ENCODE results near the gene SLC22A31. TPM values are rescaled to one million over a fixed set of nuclear protein-coding genes. Genes with fewer than 3 reads are reported as not detected.
"Not testable (repeated sequence)": the region's sequence is repeated elsewhere in the genome, so short reads cannot be mapped to it uniquely, and the experiment has no call there.

The SLC22A31 gene
- total RNA-seq, 5 donors from 2014 or later (not counting 1 experiment from before 2014, with no cell fraction given), result 0.49 to 2.7 (median 1.3) TPM

DNA sequence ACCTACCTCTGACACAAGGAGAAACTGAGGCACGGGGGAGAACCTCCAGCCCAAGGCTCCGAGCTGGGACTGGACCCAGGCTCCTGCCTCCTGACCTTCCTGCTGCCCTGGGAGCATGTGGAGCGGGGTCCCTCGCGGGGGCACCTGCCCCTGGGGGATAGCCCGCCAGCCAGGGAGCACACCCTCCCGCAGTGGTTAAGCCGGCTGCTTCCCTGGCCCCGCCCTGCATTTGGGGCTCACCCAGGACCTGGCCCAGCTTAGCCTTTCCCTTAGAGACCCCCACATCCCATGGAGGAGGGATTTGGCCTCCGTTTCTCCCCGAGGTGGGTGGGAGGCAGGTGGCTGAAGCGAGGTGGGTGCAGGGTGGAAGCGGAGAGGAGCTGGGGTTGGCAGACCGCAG lies 30.6 kb downstream of the SLC22A31 start:
- H3K36me3 ChIP-seq (ENCODE audit: control insufficient read depth in 2 of 2, extremely low read depth in 1 of 2, insufficient read depth in 1 of 2, low read length in 1 of 2), result no peaks in the 10 kb centered on the region
- H3K9me3 Mint-ChIP-seq, result no peaks in the 10 kb centered on the region
- H3K27ac ChIP-seq (ENCODE audit: low read length), result no peak overlapping the region
- peaks cover 0 to 48% of the 10 kb centered on the region in 2 experiments for H3K27me3 ChIP-seq (replicated peaks in 1 of 2; ENCODE audit: control insufficient read depth in 2 of 2, extremely low read depth in 1 of 2, insufficient read depth in 2 of 2, low read length in 1 of 2)
- H3K4me3 ChIP-seq (ENCODE audit: control insufficient read depth in 1 of 2, extremely low read depth in 1 of 2, low read length in 1 of 2), result no peak overlapping the region
- POLR2A ChIA-PET, result no interaction called here
- H3K4me1 ChIP-seq (ENCODE audit: control insufficient read depth in 1 of 2, extremely low read depth in 1 of 2, insufficient read depth in 2 of 2, low read length in 2 of 2), result peaks cover 10 to 37% of the 10 kb centered on the region in 2 experiments
- DNase-seq (no peak), ATAC-seq (replicated peaks in 1 of 4) (no peak)
- 70% methylated on average over 6 of the region's 14 CpGs for WGBS (ENCODE audit: insufficient coverage)
- H3K4me3 Mint-ChIP-seq, result no peak overlapping the region
- H3K36me3 Mint-ChIP-seq, result no peaks in the 10 kb centered on the region
- H3K27ac Mint-ChIP-seq, result no peak overlapping the region
- H3K9me3 ChIP-seq, result no peaks in the 10 kb centered on the region
- H3K27me3 Mint-ChIP-seq, result peaks cover 0 to 3% of the 10 kb centered on the region in 2 donors
- peaks cover 7 to 12% (median 10%) of the 10 kb centered on the region in 3 donors for H3K4me1 Mint-ChIP-seq
- CTCF ChIA-PET, result interaction anchor here in 1 of 2 donors (0.5 kb wide), 1 partner anchor 600 kb away, joined by 5 read pairs; no protein-coding TSS in a partner anchor

DNA sequence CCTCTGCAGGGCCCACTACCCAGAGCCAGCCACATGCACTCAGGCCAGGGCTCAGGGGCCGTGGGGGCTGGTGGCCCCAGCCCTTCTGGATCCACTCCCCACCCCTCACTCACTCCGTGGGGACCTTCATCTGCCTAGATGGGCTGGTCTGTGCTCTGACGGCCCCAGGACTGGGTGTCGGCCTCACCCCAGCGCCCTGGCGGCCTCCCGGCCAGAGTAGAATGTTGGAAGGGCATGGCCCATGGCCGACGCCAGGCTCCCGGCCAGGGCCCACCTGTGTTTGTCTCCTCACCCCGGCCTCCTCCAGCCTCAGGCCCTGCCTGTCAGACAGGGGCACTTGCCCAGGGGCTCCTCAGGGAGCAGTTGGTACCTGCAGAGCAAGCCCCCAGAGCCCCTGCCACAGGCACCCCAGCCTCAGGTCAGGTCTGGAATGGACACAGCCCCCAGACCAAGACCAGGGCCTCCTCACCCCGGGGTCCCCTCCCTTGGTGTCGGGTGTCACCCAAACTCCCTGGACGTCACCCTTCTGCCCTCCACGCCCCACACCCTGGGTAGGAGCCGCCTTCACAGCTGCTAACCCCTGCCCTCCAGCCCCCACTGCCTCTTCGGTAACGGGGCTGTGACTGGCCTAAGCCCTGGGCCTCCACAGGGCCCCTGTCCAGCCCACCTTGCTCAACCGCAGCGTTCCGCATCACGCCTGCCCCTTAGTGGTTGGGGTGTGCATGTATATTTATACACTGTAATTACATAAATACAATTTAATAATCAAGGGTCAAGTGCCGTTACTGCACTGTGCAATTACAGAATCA lies 31.8 kb downstream of the SLC22A31 start:
- H3K36me3 Mint-ChIP-seq, result no peaks in the 10 kb centered on the region
- H3K27me3 Mint-ChIP-seq, result peaks cover 0 to 7% of the 10 kb centered on the region in 2 donors
- Histone ChIP-seq H3K27ac (ENCODE audit: low read length) (no peak overlapping the region), H3K4me1 (ENCODE audit: control insufficient read depth in 1 of 2, extremely low read depth in 1 of 2, insufficient read depth in 2 of 2, low read length in 2 of 2) (peaks cover 10 to 37% of the 10 kb centered on the region in 2 experiments), H3K27me3 (replicated peaks in 1 of 2; ENCODE audit: control insufficient read depth in 2 of 2, extremely low read depth in 1 of 2, insufficient read depth in 2 of 2, low read length in 1 of 2) (peaks cover 0 to 50% of the 10 kb centered on the region in 2 experiments), H3K4me3 (ENCODE audit: control insufficient read depth in 1 of 2, extremely low read depth in 1 of 2, low read length in 1 of 2) (no peak overlapping the region), H3K9me3 (no peaks in the 10 kb centered on the region), H3K36me3 (ENCODE audit: control insufficient read depth in 2 of 2, extremely low read depth in 1 of 2, insufficient read depth in 1 of 2, low read length in 1 of 2) (no peaks in the 10 kb centered on the region)
- no peak overlapping the region for H3K27ac Mint-ChIP-seq
- peaks cover 7 to 12% (median 10%) of the 10 kb centered on the region in 3 donors for H3K4me1 Mint-ChIP-seq
- no peak overlapping the region for H3K4me3 Mint-ChIP-seq
- no peak for DNase-seq
- 90% methylated on average over 13 of the region's 23 CpGs for WGBS (ENCODE audit: insufficient coverage)
- ChIA-PET CTCF (no interaction called here), POLR2A (no interaction called here)
- no peak for ATAC-seq (replicated peaks in 1 of 4)
- H3K9me3 Mint-ChIP-seq, result no peaks in the 10 kb centered on the region

DNA sequence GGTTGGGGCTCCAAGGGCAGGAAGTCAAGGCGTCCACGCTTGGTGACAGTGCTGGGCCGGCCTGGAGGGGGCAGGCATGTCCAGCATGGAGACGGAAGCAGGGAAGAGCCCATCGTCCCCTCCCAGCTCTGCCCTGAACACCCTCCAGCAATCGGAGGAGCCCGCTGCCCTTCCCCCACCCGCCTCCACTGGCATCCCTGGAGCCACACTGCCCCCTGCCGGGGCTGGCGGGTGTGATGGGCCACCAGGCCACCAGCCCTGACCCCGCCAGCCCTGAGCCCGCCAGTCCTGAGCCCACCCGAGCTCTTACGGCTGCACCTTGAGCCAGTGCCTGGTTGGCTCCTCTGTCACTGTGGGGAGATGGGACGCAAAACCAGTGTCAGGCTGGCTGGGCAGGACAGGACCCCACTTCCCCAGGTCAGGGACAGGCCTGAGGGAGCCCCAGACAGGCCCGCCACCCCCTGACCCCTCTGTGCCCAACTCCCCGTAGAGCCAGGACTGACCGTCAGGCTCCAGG lies 32.9 kb downstream of the SLC22A31 start:
- Mint-ChIP-seq H3K27ac (no peak overlapping the region), H3K27me3 (peaks cover 0 to 7% of the 10 kb centered on the region in 2 donors), H3K4me3 (no peak overlapping the region), H3K4me1 (peaks cover 7 to 12% (median 10%) of the 10 kb centered on the region in 3 donors), H3K36me3 (no peaks in the 10 kb centered on the region), H3K9me3 (no peaks in the 10 kb centered on the region)
- ChIA-PET POLR2A (no interaction called here), CTCF (interaction anchor here in 1 of 2 donors (0.7 to 1.0 kb wide), 2 partner anchors 357 to 386 kb away, joined by 3 to 4 read pairs; no protein-coding TSS in a partner anchor)
- Histone ChIP-seq H3K9me3 (no peaks in the 10 kb centered on the region), H3K27ac (ENCODE audit: low read length) (no peak overlapping the region), H3K36me3 (ENCODE audit: control insufficient read depth in 2 of 2, extremely low read depth in 1 of 2, insufficient read depth in 1 of 2, low read length in 1 of 2) (no peaks in the 10 kb centered on the region), H3K27me3 (replicated peaks in 1 of 2; ENCODE audit: control insufficient read depth in 2 of 2, extremely low read depth in 1 of 2, insufficient read depth in 2 of 2, low read length in 1 of 2) (peaks cover 0 to 50% of the 10 kb centered on the region in 2 experiments), H3K4me3 (ENCODE audit: control insufficient read depth in 1 of 2, extremely low read depth in 1 of 2, low read length in 1 of 2) (no peak overlapping the region), H3K4me1 (ENCODE audit: control insufficient read depth in 1 of 2, extremely low read depth in 1 of 2, insufficient read depth in 2 of 2, low read length in 2 of 2) (peaks cover 10 to 37% of the 10 kb centered on the region in 2 experiments)
- peak; percentile 48 to 89 (median 77) for DNase-seq
- peak in 3 of 4 experiments; percentile 17 to 24 (median 23) for ATAC-seq (replicated peaks in 1 of 4)
- 18% methylated on average over 17 of the region's 18 CpGs for WGBS (ENCODE audit: insufficient coverage)

DNA sequence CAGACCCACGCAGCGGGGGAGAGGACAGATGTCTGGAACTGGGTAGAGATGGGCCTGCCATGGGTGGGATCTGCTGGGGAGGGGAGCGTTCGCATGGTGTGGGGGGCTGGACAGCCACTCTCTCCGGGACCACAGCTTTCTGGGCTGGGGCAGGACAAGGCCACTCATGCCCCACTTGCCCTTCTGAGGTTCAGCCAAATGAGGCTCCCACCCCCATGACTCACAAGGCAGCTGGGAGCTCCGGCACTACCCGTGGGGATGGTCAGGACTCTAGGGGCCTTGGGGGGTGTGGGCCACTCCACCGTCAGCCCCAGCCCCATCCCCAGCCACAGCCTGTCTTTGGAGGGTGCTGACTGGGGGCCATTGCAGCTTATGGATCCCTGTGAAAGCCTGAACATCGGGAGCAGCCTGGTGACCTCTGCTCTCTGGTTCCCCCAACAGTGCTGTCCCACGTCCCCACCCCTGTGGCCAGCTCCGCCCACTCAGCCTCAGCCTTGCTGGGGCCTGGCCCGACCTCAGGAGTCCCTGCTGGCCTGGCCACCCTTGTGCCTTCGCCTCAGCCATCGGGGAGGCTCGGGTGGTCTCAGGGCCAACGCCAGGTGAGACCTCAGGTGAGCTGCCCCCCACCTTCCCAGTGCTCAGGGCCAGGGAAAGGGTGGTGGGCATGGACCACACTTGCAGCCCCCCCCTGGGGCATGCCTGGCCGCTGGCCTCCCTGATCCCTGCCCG lies 33.5 kb downstream of the SLC22A31 start:
- ChIA-PET CTCF (interaction anchor here in 1 of 2 donors (0.7 to 1.0 kb wide), 2 partner anchors 356 to 385 kb away, joined by 3 to 4 read pairs; no protein-coding TSS in a partner anchor), POLR2A (no interaction called here)
- H3K4me3 ChIP-seq (ENCODE audit: control insufficient read depth in 1 of 2, extremely low read depth in 1 of 2, low read length in 1 of 2), result no peak overlapping the region
- WGBS (ENCODE audit: insufficient coverage), result 71% methylated on average over 11 of the region's 18 CpGs
- Mint-ChIP-seq H3K27ac (no peak overlapping the region), H3K27me3 (peaks cover 0 to 7% of the 10 kb centered on the region in 2 donors), H3K4me3 (no peak overlapping the region), H3K36me3 (no peaks in the 10 kb centered on the region), H3K4me1 (peaks cover 7 to 12% (median 10%) of the 10 kb centered on the region in 3 donors), H3K9me3 (no peaks in the 10 kb centered on the region)
- no peak for DNase-seq
- H3K4me1 ChIP-seq (ENCODE audit: control insufficient read depth in 1 of 2, extremely low read depth in 1 of 2, insufficient read depth in 2 of 2, low read length in 2 of 2), result peaks cover 10 to 33% of the 10 kb centered on the region in 2 experiments
- H3K36me3 ChIP-seq (ENCODE audit: control insufficient read depth in 2 of 2, extremely low read depth in 1 of 2, insufficient read depth in 1 of 2, low read length in 1 of 2), result no peaks in the 10 kb centered on the region
- no peak for ATAC-seq (replicated peaks in 1 of 4)
- no peaks in the 10 kb centered on the region for H3K9me3 ChIP-seq
- H3K27me3 ChIP-seq (replicated peaks in 1 of 2; ENCODE audit: control insufficient read depth in 2 of 2, extremely low read depth in 1 of 2, insufficient read depth in 2 of 2, low read length in 1 of 2), result peaks cover 0 to 50% of the 10 kb centered on the region in 2 experiments
- no peak overlapping the region for H3K27ac ChIP-seq (ENCODE audit: low read length)

DNA sequence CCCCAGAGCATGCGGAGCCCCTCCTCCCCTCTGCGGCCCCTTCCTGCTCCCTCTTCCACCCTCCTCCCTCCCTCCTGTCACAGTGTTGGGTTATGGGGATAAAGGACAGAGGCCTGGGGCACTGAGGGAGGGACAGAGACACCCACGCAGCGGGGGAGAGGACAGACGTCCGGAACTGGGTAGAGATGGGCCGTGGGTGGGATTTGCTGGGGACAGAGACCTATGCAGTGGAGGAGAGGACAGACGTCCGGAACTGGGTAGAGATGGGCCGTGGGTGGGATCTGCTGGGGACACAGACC lies 34.7 kb downstream of the SLC22A31 start:
- CTCF ChIA-PET; H3K27me3 Mint-ChIP-seq; ATAC-seq (replicated peaks in 1 of 4); DNase-seq; H3K27ac ChIP-seq (ENCODE audit: low read length); H3K4me1 Mint-ChIP-seq; H3K4me3 Mint-ChIP-seq; H3K4me3 ChIP-seq (ENCODE audit: control insufficient read depth in 1 of 2, extremely low read depth in 1 of 2, low read length in 1 of 2); H3K36me3 Mint-ChIP-seq; H3K9me3 Mint-ChIP-seq; H3K36me3 ChIP-seq (ENCODE audit: control insufficient read depth in 2 of 2, extremely low read depth in 1 of 2, insufficient read depth in 1 of 2, low read length in 1 of 2); H3K27ac Mint-ChIP-seq; POLR2A ChIA-PET; H3K9me3 ChIP-seq: not testable (repeated sequence)
- no CpG with 5 or more reads among the region's 10 CpGs for WGBS (ENCODE audit: insufficient coverage)
- peaks cover 6 to 23% of the 10 kb centered on the region in 2 experiments for H3K4me1 ChIP-seq (ENCODE audit: control insufficient read depth in 1 of 2, extremely low read depth in 1 of 2, insufficient read depth in 2 of 2, low read length in 2 of 2)
- peaks cover 0 to 45% of the 10 kb centered on the region in 2 experiments for H3K27me3 ChIP-seq (replicated peaks in 1 of 2; ENCODE audit: control insufficient read depth in 2 of 2, extremely low read depth in 1 of 2, insufficient read depth in 2 of 2, low read length in 1 of 2)
